IMR-90 (cell line): ENCODE measurements around the gene ENPP6. TPM values are rescaled to one million over a fixed set of nuclear protein-coding genes. Genes with fewer than 3 reads are reported as not detected.

Experiments used
- ATAC-seq: fragments of 200-7000 bp; cut with Tn5 transposase; 2 replicates; pipeline ENCODE4 v1.9.1; 2020; ENCODE audit warnings: low read depth, mild to moderate bottlenecking, moderate library complexity
- BruUV-seq: library from RNA; stranded (reverse); fragments of 400-500 nt; replicated peaks from 2 replicates; lab custom pipeline; 2021; lab: Mats Ljungman, UMichigan
- CTCF ChIA-PET: fragments of 300-600 bp; formaldehyde crosslinking; extraction: SDS; loops from one replicate; lab custom pipeline; 2021; ENCODE audit warnings: antibody characterized with exemption; lab: Yijun Ruan, JAX
- POLR2A ChIA-PET: fragments of 300-600 bp; sonication (Branson Sonifier 250); formaldehyde crosslinking; loops from one replicate; lab custom pipeline; 2022; ENCODE audit warnings: antibody characterized with exemption; ENCODE audit not compliant: unreplicated experiment; lab: Charles Lee
- DNase-seq: peaks from one replicate; pipeline ENCODE4 v3.0.0; 2013
- H2AFZ ChIP-seq: replicated peaks from 2 replicates; pipeline ENCODE3; 2013; ENCODE audit warnings: low read length, mild to moderate bottlenecking; ENCODE audit not compliant: poor library complexity
- H2AK5ac ChIP-seq: 2 replicates; pipeline ENCODE4 v1.6.1; 2013; ENCODE audit warnings: low read depth, low read length, inconsistent platforms
- H2AK9ac ChIP-seq: replicated peaks from 2 replicates; pipeline ENCODE3; 2013; ENCODE audit warnings: mild to moderate bottlenecking, low read depth, low read length, moderate library complexity; ENCODE audit not compliant: poor library complexity
- H2BK120ac ChIP-seq: 2 replicates; pipeline ENCODE4 v1.6.1; 2013; ENCODE audit warnings: low read depth, low read length, inconsistent platforms
- H2BK15ac ChIP-seq: 3 replicates; pipeline ENCODE4 v1.6.1; 2013; ENCODE audit warnings: low read depth, low read length, inconsistent platforms
- H2BK20ac ChIP-seq: 2 replicates; pipeline ENCODE4 v1.6.1; 2013; ENCODE audit warnings: low read depth, mild to moderate bottlenecking, inconsistent platforms, low read length, moderate library complexity
- H2BK5ac ChIP-seq: 2 replicates; pipeline ENCODE4 v1.6.1; 2013; ENCODE audit warnings: mild to moderate bottlenecking, low read depth, low read length, inconsistent platforms; ENCODE audit not compliant: poor library complexity, severe bottlenecking
- H3K14ac ChIP-seq: replicated peaks from 2 replicates; pipeline ENCODE4 v1.6.1; 2013; ENCODE audit warnings: low read depth, low read length, inconsistent platforms
- H3K18ac ChIP-seq: 2 replicates; pipeline ENCODE4 v1.6.1; 2013; ENCODE audit warnings: low read depth, low read length, control low read depth
- H3K23ac ChIP-seq: 2 replicates; pipeline ENCODE4 v1.6.1; 2013; ENCODE audit warnings: low read depth, low read length, inconsistent platforms
- H3K27ac ChIP-seq: 2 replicates; pipeline ENCODE4 v1.5.1; 2013; ENCODE audit warnings: mild to moderate bottlenecking, control low read depth, low read length; ENCODE audit not compliant: insufficient read depth
- H3K27me3 ChIP-seq: 2 replicates; pipeline ENCODE4 v1.6.1; 2013; ENCODE audit warnings: low read length; ENCODE audit not compliant: control insufficient read depth, insufficient read depth
- H3K36me3 ChIP-seq: 2 replicates; pipeline ENCODE4 v1.6.1; 2013; ENCODE audit warnings: low read length, mixed read lengths; ENCODE audit not compliant: control insufficient read depth, insufficient read depth
- H3K4ac ChIP-seq: 2 replicates; pipeline ENCODE4 v1.6.1; 2013; ENCODE audit warnings: low read depth, low read length, inconsistent platforms
- H3K4me1 ChIP-seq: 2 replicates; pipeline ENCODE4 v1.6.1; 2013; ENCODE audit warnings: low read length, mixed read lengths; ENCODE audit not compliant: control insufficient read depth, insufficient read depth
- H3K4me2 ChIP-seq: 2 replicates; pipeline ENCODE4 v1.6.1; 2013; ENCODE audit warnings: low read depth, mild to moderate bottlenecking, control low read depth, low read length, moderate library complexity
- H3K4me3 ChIP-seq: 2 replicates; pipeline ENCODE4 v1.5.1; 2013; ENCODE audit warnings: low read depth, mild to moderate bottlenecking, control low read depth, low read length, moderate library complexity; ENCODE audit not compliant: insufficient read depth
- H3K56ac ChIP-seq: 2 replicates; pipeline ENCODE4 v1.6.1; 2013; ENCODE audit warnings: low read length, inconsistent platforms; ENCODE audit not compliant: insufficient read depth; ENCODE audit errors: extremely low read depth
- H3K79me1 ChIP-seq, 2 experiments: 2 replicates each; pipeline ENCODE4 v1.6.1; 2013; ENCODE audit warnings: low read length in 2 of 2, inconsistent platforms in 1 of 2, low read depth in 1 of 2
- H3K9ac ChIP-seq: 2 replicates; pipeline ENCODE4 v1.6.1; 2013; ENCODE audit warnings: low read depth, low read length, control low read depth
- H3K9me1 ChIP-seq: 2 replicates; pipeline ENCODE4 v1.6.1; 2013; ENCODE audit warnings: low read length, inconsistent platforms; ENCODE audit not compliant: insufficient read depth
- H3K9me3 ChIP-seq: 2 replicates; pipeline ENCODE4 v1.6.1; 2013; ENCODE audit warnings: low read length; ENCODE audit not compliant: control insufficient read depth, insufficient read depth
- H4K20me1 ChIP-seq: 2 replicates; pipeline ENCODE4 v1.6.1; 2013; ENCODE audit warnings: low read length, inconsistent platforms; ENCODE audit not compliant: insufficient read depth
- H4K5ac ChIP-seq: 2 replicates; pipeline ENCODE4 v1.6.1; 2013; ENCODE audit warnings: mild to moderate bottlenecking, low read depth, low read length, control low read depth
- H4K8ac ChIP-seq, 2 experiments: 2 replicates each; pipeline ENCODE4 v1.6.1; 2013; ENCODE audit warnings: low read depth in 2 of 2, low read length in 2 of 2, control low read depth in 1 of 2, inconsistent platforms in 1 of 2
- H4K91ac ChIP-seq: 2 replicates; pipeline ENCODE4 v1.6.1; 2013; ENCODE audit warnings: low read depth, low read length, inconsistent platforms; ENCODE audit not compliant: insufficient read depth
- BHLHE40 ChIP-seq: fragments of 150-350 bp; IDR thresholded peaks from 2 replicates; pipeline ENCODE4 v1.6.1; 2016; ENCODE audit warnings: mild to moderate bottlenecking, low read depth, low read length
- CEBPB ChIP-seq: IDR thresholded peaks from 2 replicates; pipeline ENCODE4 v1.6.1; 2012; ENCODE audit warnings: low read depth, low read length, improper control_type of control experiment
- CTCF ChIP-seq: conservative IDR thresholded peaks from 2 replicates; pipeline ENCODE4 v1.5.1; 2012; ENCODE audit warnings: mild to moderate bottlenecking, low read depth, low read length, improper control_type of control experiment
- ELK1 ChIP-seq: fragments of 150-350 bp; IDR thresholded peaks from 2 replicates; pipeline ENCODE4 v1.6.1; 2016; ENCODE audit warnings: low read depth, mild to moderate bottlenecking, low read length, moderate library complexity, borderline replicate concordance
- MAFK ChIP-seq: IDR thresholded peaks from 2 replicates; pipeline ENCODE4 v1.6.1; 2012; ENCODE audit warnings: low read depth, low read length, improper control_type of control experiment
- MAZ ChIP-seq: IDR thresholded peaks from 2 replicates; pipeline ENCODE4 v1.6.1; 2012; ENCODE audit warnings: low read depth, mild to moderate bottlenecking, low read length, improper control_type of control experiment, moderate library complexity, borderline replicate concordance
- MXI1 ChIP-seq: IDR thresholded peaks from 2 replicates; pipeline ENCODE4 v1.6.1; 2012; ENCODE audit warnings: low read depth, mild to moderate bottlenecking, low read length, moderate library complexity, borderline replicate concordance
- NFE2L2 ChIP-seq: fragments of 150-350 bp; IDR thresholded peaks from 2 replicates; pipeline ENCODE4 v1.6.1; 2016; ENCODE audit warnings: low read depth, mild to moderate bottlenecking, low read length
- POLR2A ChIP-seq: IDR thresholded peaks from 2 replicates; pipeline ENCODE4 v1.6.1; 2012; ENCODE audit warnings: mild to moderate bottlenecking, low read depth, low read length
- RCOR1 ChIP-seq: IDR thresholded peaks from 2 replicates; pipeline ENCODE4 v1.6.1; 2012; ENCODE audit warnings: mild to moderate bottlenecking, low read length, improper control_type of control experiment; ENCODE audit not compliant: insufficient replicate concordance
- RFX5 ChIP-seq: IDR thresholded peaks from 2 replicates; pipeline ENCODE4 v1.8.0; 2012; ENCODE audit warnings: low read depth, mild to moderate bottlenecking, low read length, moderate library complexity
- USF2 ChIP-seq: fragments of 150-350 bp; IDR thresholded peaks from 2 replicates; pipeline ENCODE4 v1.6.1; 2017; ENCODE audit warnings: mild to moderate bottlenecking, antibody characterized with exemption, low read length, low read depth
- WGBS, 2 experiments: methylation state at CpG; one replicate each; pipeline versions ENCODE4 v1.1.5 to v1.1.7; 2013; ENCODE audit warnings: missing lambda C conversion rate in 2 of 2; ENCODE audit not compliant: insufficient read length in 1 of 2; ENCODE audit errors: extremely low coverage in 2 of 2; 5-methylcytosine and 5-hydroxymethylcytosine counted together
- dilution Hi-C: fragments of 300-500 bp; cut with HindIII; formaldehyde crosslinking; loops from one replicate; pipeline ENCODE4 v1.14.3; 2018; ENCODE audit warnings: low sequenced_read_pairs; ENCODE audit not compliant: unreplicated experiment
- in situ Hi-C: fragments of 300-500 bp; cut with MboI; formaldehyde crosslinking; loops from 3 replicates; pipeline ENCODE4 v1.14.3; 2019; ENCODE audit warnings: low sequenced_read_pairs, inconsistent platforms, mixed read lengths
- intact Hi-C: fragments of 100-400 bp; cut with micrococcal nuclease; formaldehyde crosslinking; loops from 2 replicates; pipeline ENCODE4 v1.10.0; 2022
- polyA plus RNA-seq, 3 experiments: library from polyadenylated mRNA; depleted of rRNA; stranded (reverse); fragments of >200 nt; gene quantifications; 2 replicates each; pipeline ENCODE4 v1.2.3, GENCODE V29; 2012; ENCODE audit warnings: low replicate concordance in 1 of 3
- total RNA-seq: library from RNA; depleted of rRNA; stranded (reverse); fragments of >200 nt; gene quantifications from 2 replicates; pipeline ENCODE4 v1.2.3, GENCODE V29; 2012

The ENPP6 gene
- total and polyA plus RNA-seq, 2 of the 4 experiments (the other 2 are of a cell fraction): not detected

- dilution Hi-C loops (no loop called here), in situ Hi-C loops (loop anchor here (5.0 kb wide), 1 partner anchor 334 kb away; no protein-coding TSS in a partner anchor), intact Hi-C loops (loop anchor here (2.0 kb wide), 1 partner anchor 78 kb away; no protein-coding TSS in a partner anchor)
- H2BK20ac ChIP-seq: no peak overlapping the region
- H2BK120ac ChIP-seq: no peak overlapping the region
- no peak overlapping the region for H3K56ac ChIP-seq
- no peaks in the 10 kb centered on the region for H3K36me3 ChIP-seq
- H2BK15ac ChIP-seq: no peak overlapping the region
- no TSS peak for BruUV-seq
- no peak overlapping the region for H4K5ac ChIP-seq
- ATAC-seq (peak; percentile 82), DNase-seq (peak; percentile 82)
- H2AFZ ChIP-seq: no peak overlapping the region
- ChIA-PET POLR2A (no interaction called here), CTCF (no interaction called here)
- H3K9me3 ChIP-seq: no peaks in the 10 kb centered on the region
- WGBS, 2 experiments: no CpG with 5 or more reads among the region's 1 CpG
- H4K20me1 ChIP-seq: no peaks in the 10 kb centered on the region
- no peak overlapping the region for H4K8ac ChIP-seq
- no peak overlapping the region for H3K4me2 ChIP-seq
- TF ChIP-seq CEBPB (no peak), USF2 (no peak), MAFK (no peak), NFE2L2 (no peak), ELK1 (no peak), MAZ (no peak), BHLHE40 (no peak), POLR2A (no peak), CTCF (no peak), MXI1 (no peak), RFX5 (no peak), RCOR1 (no peak)
- H3K23ac ChIP-seq: no peak overlapping the region
- H3K27ac ChIP-seq: no peak overlapping the region
- no peaks in the 10 kb centered on the region for H3K9me1 ChIP-seq
- H3K14ac ChIP-seq: no peak overlapping the region
- H2AK5ac ChIP-seq: no peak overlapping the region
- no peaks in the 10 kb centered on the region for H3K79me1 ChIP-seq
- no peak overlapping the region for H3K4me3 ChIP-seq
- no peak overlapping the region for H3K4ac ChIP-seq
- H3K4me1 ChIP-seq: peaks cover 3% of the 10 kb centered on the region; the same call in 1 of the 2 replicates
- no peak overlapping the region for H2BK5ac ChIP-seq
- no peak overlapping the region for H4K91ac ChIP-seq
- H3K18ac ChIP-seq: no peak overlapping the region
- H2AK9ac ChIP-seq: no peak overlapping the region
- no peak overlapping the region for H3K9ac ChIP-seq
- H3K27me3 ChIP-seq: peaks cover 2% of the 10 kb centered on the region; the same call in 1 of the 2 replicates
Observed at GRCh38 chr4:184171011-184171410, 46.7 kb downstream of the ENPP6 start.
